ENCODE results near the gene TXNRD1.
"Not testable (repeated sequence)": the region's sequence is repeated elsewhere in the genome, so short reads cannot be mapped to it uniquely, and the experiment has no call there.

Gene TXNRD1

DNA sequence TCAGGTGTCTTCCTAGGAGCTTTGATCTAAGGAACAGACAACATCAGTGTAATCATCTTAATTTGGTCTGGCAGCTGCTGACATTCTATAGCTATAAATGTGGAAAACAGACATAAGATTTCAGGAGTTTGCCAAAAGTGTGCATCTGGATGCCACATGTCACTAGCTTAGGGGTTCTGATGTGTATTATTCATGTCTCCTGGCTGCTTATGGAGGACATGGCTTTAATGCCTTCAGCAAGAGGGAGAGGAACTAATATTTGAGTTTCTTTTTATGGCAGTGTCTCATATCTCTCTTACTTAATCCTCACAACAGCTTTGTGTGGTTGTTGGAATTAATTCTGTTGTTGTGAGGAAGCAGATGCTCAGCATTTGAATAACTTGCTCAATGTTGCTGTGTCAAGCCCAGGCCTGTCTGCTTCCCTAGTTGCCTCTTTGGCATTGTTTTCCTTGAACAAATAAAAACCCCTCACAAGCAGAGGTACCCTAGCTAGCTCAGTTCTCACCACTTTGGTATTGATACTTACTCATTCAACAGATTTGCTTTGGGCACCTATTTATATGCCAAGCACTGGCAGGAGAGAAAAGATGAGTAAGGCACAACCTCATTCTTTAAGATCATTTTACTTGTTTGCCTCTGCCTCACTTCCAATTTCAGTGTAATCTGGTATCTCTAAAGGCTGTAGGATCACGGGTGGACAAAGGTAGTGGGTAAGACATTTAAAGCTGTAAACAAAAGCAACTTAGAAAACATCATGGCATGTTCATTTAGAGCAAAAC, 48.2 kb downstream of the TXNRD1 start:
- no peak overlapping the region for H3K4me3 ChIP-seq (replicated peaks; ENCODE audit: low read depth, low read length)
- DNase-seq (ENCODE audit: low read depth) = peak; percentile 42

GRCh38 chr12:104265436-104265835, 49.9 kb downstream of the TXNRD1 start:
- DNase-seq (ENCODE audit: low read depth); H3K4me3 ChIP-seq (replicated peaks; ENCODE audit: low read depth, low read length): not testable (repeated sequence)

More for the DNA sequence above, 48.2 kb downstream of the TXNRD1 start:
- TF ChIP-seq, protein P1, sequence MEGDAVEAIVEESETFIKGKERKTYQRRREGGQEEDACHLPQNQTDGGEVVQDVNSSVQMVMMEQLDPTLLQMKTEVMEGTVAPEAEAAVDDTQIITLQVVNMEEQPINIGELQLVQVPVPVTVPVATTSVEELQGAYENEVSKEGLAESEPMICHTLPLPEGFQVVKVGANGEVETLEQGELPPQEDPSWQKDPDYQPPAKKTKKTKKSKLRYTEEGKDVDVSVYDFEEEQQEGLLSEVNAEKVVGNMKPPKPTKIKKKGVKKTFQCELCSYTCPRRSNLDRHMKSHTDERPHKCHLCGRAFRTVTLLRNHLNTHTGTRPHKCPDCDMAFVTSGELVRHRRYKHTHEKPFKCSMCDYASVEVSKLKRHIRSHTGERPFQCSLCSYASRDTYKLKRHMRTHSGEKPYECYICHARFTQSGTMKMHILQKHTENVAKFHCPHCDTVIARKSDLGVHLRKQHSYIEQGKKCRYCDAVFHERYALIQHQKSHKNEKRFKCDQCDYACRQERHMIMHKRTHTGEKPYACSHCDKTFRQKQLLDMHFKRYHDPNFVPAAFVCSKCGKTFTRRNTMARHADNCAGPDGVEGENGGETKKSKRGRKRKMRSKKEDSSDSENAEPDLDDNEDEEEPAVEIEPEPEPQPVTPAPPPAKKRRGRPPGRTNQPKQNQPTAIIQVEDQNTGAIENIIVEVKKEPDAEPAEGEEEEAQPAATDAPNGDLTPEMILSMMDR (IDR thresholded peaks at IDR 0.05; ENCODE audit: low read length, missing control alignments) = no peak

DNA sequence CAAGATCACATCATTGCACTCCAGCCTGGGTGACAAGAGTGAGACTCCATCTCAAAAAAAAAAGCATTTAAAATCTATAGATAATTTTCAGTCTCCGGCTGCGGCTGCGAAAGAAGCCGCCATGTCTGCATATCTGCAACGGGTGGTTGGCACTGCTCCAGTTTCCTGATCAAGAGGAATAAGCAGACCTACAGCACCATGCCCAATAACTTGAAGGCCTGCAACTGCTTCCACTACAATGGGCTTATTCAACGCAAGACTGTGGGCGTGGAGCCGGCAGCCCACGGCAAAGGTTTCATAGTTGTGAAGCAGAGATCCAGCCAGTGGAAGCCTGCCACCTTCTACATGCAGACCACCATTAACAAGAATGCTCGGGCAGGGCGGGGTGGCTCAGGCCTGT, 57.4 kb downstream of the TXNRD1 start:
- TF ChIP-seq, protein P1 (IDR thresholded peaks at IDR 0.05; ENCODE audit: low read length, missing control alignments) = no peak
- no peak overlapping the region for H3K4me3 ChIP-seq (replicated peaks; ENCODE audit: low read depth, low read length)
- no peak for DNase-seq (ENCODE audit: low read depth)

- TF ChIP-seq, protein P1 (IDR thresholded peaks at IDR 0.05; ENCODE audit: low read length, missing control alignments) = no peak
- no peak for DNase-seq (ENCODE audit: low read depth)
Observed at GRCh38 chr12:104273503-104273902, 57.9 kb downstream of the TXNRD1 start.

DNA sequence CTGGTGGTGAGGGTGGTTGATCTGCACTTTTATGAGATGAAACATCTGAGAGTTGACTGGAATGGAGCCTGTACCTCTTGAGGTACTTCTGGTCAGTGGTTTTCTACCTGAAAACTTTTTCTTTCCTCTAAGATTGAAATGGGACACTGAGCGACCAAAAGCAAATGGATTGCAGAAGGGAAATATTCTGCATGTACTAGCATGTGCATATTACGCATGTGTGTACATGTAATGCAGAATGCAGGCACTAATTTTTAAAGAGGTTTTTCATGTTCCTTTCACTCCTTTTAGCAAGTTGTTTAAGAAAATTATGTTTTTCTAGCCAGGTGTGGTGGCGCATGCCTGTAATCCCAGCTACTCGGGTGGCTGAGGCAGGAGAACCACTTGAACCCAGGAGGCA, 59.2 kb downstream of the TXNRD1 start:
- DNase-seq (ENCODE audit: low read depth) = no peak
- TF ChIP-seq, protein P1 (IDR thresholded peaks at IDR 0.05; ENCODE audit: low read length, missing control alignments) = no peak
- no peak overlapping the region for H3K4me3 ChIP-seq (replicated peaks; ENCODE audit: low read depth, low read length)

More at GRCh38 chr12:104273503-104273902, 57.9 kb downstream of the TXNRD1 start:
- no peak overlapping the region for H3K4me3 ChIP-seq (replicated peaks; ENCODE audit: low read depth, low read length)

- no peak overlapping the region for H3K4me3 ChIP-seq (replicated peaks; ENCODE audit: low read depth, low read length)
- no peak for DNase-seq (ENCODE audit: low read depth)
- TF ChIP-seq, protein P1 (IDR thresholded peaks at IDR 0.05; ENCODE audit: low read length, missing control alignments) = no peak
Observed at GRCh38 chr12:104275689-104276088, 60.1 kb downstream of the TXNRD1 start.

DNA sequence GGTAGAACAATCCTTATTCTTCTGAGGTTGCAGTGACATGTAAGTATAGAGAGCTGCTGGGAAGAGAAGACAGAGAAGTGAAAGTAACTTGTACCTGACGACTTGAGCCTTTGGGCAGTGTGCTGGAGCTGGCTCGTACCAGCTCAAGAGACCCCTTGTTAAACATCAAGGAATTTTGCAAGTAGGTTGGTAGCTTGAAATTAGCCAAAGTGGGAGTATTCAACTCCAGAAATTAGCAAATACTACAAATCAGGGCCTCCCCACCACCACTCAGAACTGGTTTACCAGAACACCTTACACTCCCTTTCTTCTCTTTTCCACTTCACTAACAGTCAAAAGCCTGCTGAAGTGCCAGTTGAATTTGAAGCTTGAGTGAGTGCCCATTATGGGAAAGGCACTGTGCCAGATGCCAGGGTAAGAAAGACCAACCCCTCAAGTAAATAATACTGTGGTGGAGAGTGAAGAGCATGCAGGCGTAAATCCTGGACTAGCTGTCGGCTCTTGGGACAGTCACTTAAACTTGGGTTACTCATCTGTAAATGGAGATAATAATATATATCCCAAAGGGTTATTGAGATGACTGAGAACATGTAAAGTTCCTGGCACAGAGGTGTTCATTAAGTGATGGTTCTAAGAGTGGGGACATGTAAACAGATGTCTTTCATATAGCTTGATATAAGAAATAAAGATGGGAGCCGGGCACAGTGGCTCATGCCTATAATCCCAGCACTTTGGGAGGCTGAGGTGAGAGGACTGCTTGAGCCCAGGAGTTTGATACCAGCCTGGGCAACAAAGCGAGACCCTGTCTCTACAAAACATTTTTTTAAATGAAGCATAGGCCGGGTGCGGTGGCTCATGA, 60.9 kb downstream of the TXNRD1 start:
- DNase-seq (ENCODE audit: low read depth) = no peak
- H3K4me3 ChIP-seq (replicated peaks; ENCODE audit: low read depth, low read length) = no peak overlapping the region
- TF ChIP-seq, protein P1 (IDR thresholded peaks at IDR 0.05; ENCODE audit: low read length, missing control alignments) = no peak
